GM19043 (cell line): ENCODE data around the gene MVK.

ENCODE experiments used
- ATAC-seq: cut with Tn5 transposase; IDR thresholded peaks from one replicate; pipeline ENCODE4 v1.9.1; 2021; ENCODE audit warnings: low read depth; ENCODE audit not compliant: unreplicated experiment

MVK gene

DNA sequence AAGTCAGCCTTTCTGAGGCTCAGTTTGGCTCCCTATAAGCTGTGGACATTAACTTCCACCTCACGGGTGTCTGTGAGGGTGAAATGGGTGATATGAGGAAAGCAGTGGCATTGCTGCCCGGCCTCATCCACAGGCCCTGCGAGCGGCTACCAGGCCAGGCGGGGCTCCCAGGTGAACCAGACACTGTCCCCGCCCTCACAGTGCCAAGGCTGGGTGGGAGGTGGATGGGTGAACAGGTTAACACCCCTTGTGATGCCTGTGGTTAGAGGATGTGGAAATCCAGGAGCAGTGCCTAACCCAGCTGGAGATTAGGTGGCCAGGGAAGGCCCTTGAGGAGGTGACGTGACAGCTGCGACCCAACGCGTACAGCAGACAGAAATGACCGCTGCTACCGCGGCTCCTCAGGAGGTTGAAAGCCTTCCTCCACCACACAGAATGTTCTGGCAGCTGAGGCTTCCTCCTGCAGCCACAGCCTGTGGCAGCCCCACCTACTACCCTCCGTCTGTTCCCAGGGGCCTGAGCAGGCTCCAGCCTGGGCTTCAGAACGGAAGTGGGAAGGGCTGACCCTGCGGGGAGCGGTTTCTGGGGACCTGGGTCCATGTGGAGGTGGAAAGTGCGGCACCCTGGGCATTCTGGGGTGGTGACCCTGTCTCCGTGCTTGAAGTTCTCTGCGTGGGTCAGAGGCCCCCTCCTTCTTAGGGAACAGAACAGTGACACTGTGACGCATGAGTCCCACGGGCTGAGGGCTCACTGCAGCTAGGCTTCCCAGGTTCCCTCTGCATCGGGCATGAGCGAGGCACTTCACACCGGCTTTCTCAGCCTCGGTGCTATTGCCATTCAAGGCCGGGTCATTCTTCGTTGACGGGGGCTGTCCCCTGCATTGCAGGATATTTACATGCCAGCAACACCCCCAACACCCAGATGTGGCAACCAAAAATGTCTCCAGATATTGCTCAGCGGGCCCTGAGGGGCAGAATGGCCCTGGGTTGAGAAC is 10.0 kb upstream of the MVK start:
- no peak for ATAC-seq

DNA sequence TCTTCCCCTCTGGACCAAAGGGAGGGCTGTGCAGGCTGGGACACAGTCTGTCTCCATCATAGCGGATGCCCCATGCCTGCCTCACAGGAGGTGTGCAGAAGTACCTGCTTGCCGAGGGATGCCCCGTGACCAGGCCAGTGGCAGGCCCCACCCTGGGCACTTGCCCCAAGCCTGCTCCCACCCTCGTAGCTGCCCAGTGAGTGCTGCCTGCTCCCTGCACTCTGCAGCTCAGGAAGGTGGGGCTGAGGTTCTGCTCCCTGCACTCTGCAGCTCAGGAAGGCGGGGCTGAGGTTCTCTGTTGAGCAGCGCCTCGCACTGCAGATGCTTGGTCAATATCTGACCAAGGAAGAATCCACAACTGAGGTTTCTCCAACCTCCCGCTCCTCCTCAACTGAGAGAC is 7.2 kb upstream of the MVK start:
- no peak for ATAC-seq

DNA sequence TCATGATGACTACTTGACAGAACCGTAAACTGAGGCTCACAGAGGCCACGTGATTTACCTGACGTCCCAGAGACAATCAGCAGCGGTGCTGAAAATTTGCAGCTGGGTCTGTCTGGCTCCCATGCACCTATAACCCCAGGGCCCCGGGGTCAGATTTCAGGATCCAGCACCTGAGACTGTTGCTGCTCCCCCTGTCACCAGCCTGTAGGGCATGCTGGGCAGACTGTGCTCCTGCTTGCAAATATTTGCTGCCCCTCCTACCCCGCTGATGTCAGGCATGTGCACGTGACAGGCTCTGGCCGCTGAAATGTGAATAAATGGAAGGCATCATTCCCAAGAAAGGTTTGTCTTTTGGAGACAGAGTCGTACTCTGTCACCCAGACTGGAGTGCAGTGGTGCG is 6.3 kb upstream of the MVK start:
- ATAC-seq, result no peak

DNA sequence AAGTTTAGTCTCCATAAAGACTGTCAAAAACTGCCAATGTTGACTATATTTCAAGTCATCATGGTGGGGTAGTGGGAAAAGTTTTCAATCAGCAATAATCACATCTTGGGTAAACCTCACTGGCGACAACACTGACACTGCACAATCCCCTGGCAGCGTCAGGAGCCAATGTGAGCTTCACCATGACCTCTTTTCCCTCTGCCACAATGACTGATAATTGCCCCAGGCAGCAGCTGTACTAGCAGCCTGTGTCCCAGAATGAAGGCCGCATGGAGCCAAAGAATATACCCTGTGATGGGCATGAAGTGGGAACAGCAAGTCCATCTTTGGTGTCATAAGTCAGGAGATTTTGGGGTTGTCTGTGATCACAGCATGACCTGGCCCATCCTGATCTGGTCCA is 5.6 kb upstream of the MVK start:
- no peak for ATAC-seq

DNA sequence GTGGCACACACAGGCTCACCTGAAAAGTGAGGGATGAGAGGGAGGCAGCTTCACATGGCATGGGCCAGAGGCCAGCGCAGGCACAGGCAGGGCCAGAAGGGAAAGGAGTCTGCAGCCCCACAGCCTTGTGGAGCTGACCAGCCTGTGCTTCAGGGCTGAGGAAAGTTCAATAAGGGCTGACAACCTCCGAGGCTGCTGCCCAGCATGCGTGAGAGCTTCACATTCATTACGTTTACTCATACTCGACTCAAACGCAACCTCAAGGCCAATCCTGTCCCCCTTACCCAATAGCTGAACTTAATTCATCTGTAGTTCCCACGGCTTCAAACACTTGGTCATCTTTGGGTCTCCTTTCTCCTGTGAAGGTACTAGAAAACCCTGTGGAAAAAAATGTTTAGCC is 5.1 kb upstream of the MVK start:
- ATAC-seq, result no peak

DNA sequence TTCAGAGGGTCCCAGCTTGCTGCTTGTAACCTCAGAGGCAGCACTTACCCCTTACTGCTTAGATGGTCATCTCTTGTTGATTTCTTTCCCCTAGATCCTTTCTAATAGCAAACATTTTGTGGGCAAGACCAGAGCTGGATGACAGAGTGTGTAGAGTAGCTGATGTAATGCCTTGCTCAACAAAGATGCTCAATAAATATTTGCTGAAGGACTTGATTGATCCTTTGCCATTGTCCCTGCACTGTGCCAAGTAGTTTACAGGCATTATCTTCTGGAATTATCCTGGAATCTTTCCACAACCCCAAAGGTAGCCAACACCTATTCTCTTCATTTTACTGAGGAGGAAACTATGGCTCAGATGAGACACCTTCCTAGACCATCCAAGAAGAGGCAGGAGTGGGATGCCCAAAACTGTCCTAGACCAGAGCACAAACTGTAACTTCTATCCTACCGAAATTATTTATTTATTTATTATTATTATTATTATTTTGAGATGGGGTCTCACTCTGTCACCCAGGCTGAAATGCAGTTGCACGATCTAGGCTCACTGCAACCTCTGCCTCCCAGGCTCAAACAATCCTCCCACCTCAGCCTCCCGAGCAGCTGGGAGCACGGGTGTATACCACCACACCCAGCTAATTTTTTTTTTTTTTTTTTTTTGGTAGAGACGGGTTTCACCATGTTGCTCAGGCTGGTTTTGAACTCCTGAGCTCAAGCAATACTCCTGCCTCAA is 1.7 kb upstream of the MVK start:
- no peak for ATAC-seq

DNA sequence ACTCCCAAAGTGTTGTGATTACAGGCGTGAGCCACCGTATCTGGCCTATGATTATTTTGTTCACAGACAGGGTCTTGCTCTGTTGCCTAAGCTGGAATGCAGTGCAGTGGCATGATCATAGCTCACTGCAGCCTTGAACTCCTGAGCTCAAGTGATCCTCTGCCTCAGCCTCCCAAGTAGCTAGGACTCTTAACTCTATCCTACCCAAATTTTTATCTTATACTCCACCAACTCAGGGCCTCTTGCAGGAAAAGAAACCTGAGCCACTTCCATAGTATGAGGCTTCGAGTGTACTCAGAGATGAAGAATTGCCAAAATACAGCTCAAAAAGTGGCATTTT is 1.1 kb upstream of the MVK start:
- ATAC-seq, result no peak

DNA sequence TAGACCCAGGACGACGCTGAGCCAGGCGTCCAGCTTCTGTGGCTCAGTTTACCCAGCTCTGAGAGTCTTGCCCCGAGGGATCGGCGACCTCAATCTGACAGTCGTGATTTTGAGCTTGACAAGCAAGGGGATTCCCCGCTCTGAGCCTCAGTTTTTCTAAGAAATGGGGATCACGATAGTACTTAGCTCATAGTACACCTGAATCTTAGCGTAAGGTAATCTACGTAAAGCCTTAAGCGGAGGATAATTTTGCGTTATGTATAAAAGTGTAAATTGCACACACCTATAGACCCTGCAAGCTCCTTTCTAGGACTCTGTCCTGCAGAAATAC is 285 bp downstream of the MVK start:
- ATAC-seq, result peak; percentile 0

DNA sequence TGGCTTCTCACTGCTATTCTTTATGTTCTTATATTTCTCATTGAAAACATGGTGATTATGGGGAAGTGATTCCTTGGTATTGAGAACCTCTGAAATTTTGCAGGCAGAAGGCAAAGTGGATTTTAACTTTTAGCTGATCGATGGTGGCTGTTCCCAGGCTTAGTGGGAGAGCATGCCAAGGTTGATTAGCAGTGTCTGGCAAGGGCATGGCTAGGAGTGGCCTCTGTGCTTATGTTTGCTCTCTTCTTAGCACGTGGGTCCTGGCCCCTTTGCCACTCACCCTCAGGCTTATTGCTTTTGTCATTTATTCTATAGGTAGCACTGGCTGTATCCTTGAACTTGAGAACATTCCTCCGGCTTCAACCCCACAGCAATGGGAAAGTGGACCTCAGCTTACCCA is 2.1 kb downstream of the MVK start:
- no peak for ATAC-seq

DNA sequence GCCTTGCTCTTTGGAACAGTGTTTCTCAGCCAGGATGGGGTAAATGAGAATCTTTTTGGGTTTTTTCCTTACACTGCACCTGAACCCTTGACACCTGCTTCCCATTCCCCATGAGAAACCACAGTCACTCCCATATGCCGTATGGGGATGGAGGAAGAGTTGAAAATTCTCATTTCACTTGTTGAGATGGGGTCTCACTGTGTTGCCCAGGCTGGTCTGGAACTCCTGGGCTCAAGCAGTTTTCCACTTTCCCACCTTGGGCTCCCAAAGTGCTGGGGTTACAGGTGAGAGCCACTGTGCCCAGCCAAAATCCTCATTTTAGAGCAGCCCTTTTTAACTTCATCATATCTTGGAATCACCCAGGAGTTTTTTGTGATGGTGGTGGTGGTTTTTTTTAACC is 3.7 kb downstream of the MVK start:
- ATAC-seq, result no peak

DNA sequence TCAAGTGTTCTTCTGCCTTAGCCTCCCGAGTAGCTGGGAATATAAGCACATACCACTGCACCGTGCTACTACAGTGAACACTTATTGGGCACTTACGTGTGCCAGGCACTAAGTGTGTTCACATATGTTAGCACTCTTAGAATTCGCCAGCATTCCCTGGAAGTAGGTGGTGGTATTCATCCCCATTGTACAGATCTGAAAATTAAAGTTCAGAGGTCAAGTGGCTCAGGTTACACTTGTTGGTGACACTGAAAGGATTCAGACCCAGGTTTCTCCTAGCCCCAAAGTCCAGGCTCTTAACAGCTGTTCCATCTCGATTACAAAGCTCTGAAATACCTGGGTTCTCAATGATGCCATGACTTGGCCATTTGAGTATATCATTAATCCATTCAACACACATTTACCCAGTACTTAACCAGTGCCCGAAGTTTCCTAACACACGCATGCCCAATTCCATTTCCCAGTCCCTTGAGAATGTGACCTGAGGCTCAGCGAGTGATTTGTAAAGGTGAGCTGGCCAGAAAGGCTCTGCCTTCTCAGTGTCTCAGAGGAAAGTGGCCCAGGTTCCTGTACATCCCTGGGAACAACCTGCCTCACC is 4.8 kb downstream of the MVK start:
- no peak for ATAC-seq

DNA sequence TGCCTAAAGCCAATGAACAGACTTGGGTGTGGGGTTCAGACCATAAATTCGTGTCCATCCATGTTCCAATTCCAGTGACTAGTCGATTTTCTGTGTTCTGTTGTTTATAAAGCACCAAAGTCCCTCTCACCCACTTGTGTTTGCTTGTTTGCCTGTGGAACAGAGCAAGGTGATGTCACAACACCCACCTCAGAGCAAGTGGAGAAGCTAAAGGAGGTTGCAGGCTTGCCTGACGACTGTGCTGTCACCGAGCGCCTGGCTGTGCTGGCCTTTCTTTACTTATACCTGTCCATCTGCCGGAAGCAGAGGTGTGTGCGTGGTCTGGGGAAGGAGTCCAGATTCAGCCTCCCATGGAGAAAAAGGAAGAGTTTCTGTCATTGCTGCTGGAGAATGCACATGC is 6.0 kb downstream of the MVK start:
- no peak for ATAC-seq

DNA sequence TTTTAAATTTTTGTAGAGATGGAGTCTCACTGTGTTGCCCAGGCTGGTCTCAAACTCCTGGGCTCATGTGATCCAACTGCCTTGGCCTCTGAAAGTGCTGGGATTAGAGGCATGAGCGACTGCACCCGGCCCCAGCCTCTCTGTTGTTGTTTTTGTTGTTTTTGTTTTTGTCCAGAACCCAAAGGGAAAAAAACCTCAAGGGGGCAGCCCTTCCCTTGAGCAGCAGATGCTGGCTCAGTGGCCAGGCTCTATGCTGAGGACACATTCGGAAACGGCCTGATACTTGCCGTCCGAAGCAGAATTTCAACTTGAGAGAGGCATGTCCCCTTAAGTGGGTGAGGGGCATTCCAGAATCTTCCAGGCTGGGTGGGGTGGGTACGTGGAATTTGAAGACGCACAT is 6.7 kb downstream of the MVK start:
- no peak for ATAC-seq

DNA sequence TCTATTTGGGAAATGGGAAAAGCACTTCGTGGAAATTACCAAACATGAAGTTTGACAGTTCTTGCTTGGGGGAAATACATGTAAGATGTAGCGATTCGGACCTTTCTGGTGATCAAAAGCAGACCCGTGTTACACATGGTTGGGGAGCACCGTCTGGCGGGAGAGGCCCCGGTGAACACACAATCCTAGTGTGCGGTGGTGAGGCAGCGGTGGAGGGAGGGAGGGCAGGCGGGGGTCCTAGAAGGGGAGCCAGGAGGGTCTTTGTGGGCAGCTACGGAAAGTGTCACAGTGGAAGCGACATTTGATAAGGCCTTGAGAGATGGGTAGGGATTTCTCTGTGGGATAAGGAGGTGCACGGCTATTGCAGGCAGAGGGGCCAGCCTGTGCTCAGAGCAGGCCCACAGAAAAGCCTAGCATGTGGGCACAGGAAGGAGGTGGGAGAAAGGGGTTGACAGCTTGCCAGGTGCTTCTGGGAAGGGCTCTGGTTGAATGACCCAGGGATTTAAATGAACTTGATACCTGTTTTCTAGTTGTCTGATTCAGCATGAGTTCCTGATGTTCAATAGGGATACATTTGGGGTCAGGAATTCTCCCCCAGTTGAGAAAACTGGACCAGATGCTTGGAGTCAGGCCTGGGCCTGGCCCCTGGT is 7.2 kb downstream of the MVK start:
- ATAC-seq, result no peak

DNA sequence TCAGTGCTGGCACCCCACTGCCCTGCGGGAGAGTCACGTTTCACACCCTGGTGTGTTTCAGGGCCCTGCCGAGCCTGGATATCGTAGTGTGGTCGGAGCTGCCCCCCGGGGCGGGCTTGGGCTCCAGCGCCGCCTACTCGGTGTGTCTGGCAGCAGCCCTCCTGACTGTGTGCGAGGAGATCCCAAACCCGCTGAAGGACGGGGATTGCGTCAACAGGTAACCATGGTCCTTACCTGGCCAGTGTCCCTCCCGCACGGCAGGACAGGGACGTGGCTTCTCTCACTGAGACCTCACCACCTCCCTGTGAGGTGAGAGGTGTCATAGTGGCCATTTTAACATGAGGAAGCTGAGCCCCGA is 7.7 kb downstream of the MVK start:
- no peak for ATAC-seq

DNA sequence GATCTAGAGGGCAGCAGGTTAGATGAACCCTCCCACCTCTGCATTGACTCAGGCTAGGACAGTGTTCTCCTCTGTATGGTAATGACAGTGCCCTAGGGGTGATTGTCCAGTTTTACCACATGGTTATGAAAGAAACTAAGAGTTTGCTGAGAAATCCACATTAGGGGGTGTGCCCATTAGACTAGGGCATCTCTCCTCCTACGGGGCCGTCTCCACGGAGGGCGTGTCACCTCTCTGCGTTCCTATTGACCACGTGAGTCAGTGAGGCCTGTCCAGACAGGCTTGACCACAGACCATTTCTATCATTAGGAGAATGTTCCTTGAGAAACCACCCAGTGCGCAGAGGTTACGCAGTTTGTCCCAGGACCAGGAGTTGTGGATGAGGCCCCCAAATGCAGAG is 8.3 kb downstream of the MVK start:
- ATAC-seq, result no peak

DNA sequence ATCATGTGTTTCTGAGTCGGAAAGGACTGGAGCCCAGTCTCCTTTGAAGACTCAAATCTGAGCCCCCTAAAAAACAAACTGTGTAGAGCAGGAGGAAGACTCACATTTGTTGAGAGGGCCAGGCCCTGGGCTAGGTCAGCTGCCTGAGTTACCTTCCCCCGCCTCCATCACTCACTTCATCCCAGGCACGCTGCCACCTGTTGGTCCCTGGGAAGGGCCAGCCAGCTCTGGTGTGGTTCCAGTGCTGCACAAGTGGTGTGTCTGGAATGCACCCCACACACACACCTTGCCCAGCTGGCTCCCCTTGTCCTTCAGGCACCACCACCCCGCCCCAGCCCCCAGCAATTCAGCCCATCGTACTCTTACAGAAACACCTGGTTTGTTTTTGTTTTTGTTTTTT is 9.0 kb downstream of the MVK start:
- ATAC-seq, result no peak

DNA sequence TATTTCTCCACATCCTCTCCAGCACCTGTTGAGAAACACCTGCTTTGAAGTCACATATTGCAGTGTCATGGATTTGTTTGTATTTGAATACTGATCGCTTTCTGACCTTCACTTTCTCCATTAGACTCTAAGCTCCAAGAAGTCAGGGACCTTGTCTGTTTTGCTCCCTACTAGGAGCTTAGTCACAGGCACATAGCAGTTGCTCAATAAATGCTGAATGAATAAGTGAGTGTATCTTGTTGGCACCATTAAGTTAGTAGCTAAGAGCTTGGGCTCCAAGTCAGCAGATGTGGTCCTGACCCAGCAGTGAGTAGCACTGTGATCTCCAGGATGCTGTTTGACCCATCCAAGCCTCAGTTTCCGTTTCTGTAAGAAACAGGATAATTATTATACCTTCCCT is 10.1 kb downstream of the MVK start:
- ATAC-seq, result no peak

DNA sequence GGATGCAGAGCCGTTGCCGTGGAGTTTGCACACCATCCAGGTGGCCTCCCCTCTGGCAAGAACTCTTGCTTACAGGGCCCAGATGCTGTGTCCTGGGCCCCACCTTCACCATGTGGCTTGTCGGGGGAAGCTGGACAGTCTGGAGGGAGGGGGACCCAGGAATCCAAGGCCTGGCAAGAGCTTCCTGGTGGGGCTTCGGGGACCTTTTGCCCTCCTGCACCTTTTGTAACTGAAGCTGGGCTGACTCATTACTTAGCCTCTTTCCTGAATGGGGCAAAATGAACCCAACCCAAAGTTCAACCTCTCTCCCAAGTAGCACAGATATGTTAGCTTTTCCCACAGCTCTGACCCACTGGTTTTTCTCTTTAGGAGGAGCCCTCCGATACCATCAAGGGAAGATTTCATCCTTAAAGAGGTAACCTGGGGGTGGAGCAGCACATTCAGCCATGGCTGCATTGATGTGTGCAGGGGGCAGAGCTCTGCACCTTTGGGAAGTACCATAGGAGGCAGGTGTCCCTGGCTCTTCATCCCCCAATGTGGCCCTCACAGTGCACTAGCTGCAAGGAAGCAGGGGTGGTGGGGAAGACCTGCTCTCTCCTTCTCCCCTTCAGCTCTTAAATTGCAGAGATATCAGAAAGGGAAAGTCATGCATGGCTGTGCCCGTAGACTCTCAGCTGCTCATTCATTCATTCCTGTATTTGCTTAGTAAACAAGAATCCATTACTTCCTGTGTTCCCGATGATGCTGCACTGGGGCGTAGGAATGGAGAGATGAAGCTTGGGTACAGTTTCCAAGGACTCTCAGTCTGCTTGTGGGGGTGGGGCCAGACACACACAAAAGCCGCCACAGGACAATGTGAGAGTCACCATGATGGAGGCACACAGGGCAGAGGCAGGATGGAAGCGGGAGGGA is 13.0 kb downstream of the MVK start:
- no peak for ATAC-seq

DNA sequence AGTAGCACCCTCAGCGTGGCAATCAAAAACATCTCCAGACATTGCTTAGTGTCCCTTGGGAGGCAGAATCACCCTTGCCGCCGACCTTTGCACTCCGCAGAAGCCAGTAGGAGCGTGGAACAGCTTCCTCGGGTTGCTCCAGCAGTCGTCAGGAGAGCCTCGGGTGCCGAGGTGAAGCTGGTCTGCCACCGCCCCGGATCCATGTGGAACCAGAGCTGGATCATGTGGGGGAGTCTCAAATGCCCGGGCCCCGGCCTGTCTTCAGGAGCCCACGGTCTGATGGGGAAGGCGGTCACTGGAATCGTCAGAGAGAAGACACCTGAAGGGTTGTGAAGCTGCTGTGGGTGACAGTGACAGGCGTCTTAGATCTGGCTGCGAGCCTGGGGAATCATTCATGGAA is 14.3 kb downstream of the MVK start:
- ATAC-seq, result no peak
